ENCODE results near the gene CELA3A. TPM values are rescaled to one million over a fixed set of nuclear protein-coding genes. Genes with fewer than 3 reads are reported as not detected.
"Not testable (repeated sequence)": the region's sequence is repeated elsewhere in the genome, so short reads cannot be mapped to it uniquely, and the experiment has no call there.

Gene CELA3A
- total RNA-seq, 4 donors from 2014 or later: not detected

- peak in 1 of 2 donors; percentile 60 for ATAC-seq
- H3K9me3 ChIP-seq; H3K4me1 ChIP-seq; DNase-seq; in situ Hi-C loops (cut with MboI; ENCODE audit: low sequenced_read_pairs in 4 of 4); H3K36me3 ChIP-seq; H3K27me3 ChIP-seq; intact Hi-C loops (cut with DNase I; ENCODE audit: low total_unique reads); H3K4me3 ChIP-seq; H3K27ac ChIP-seq: not testable (repeated sequence)
- TF ChIP-seq CTCF (IDR thresholded peaks at IDR 0.05 in 4 of 5, conservative IDR thresholded peaks at IDR 0.05 in 1 of 5): peak in 1 of 5 experiments; percentile 11
Observed at GRCh38 chr1:21980515-21981220, 20.8 kb upstream of the CELA3A start.

- in situ Hi-C loops (cut with MboI; ENCODE audit: low sequenced_read_pairs in 4 of 4): not testable (repeated sequence)
Observed at GRCh38 chr1:21981253-21981652, 20.2 kb upstream of the CELA3A start.

GRCh38 chr1:21982122-21982521 is 19.3 kb upstream of the CELA3A start:
- H3K27ac ChIP-seq; H3K36me3 ChIP-seq; H3K27me3 ChIP-seq; intact Hi-C loops (cut with DNase I; ENCODE audit: low total_unique reads); DNase-seq; in situ Hi-C loops (cut with MboI; ENCODE audit: low sequenced_read_pairs in 4 of 4); H3K4me1 ChIP-seq; H3K9me3 ChIP-seq; ATAC-seq; H3K4me3 ChIP-seq: not testable (repeated sequence)

More at GRCh38 chr1:21981253-21981652, 20.2 kb upstream of the CELA3A start:
- H3K4me1 ChIP-seq; intact Hi-C loops (cut with DNase I; ENCODE audit: low total_unique reads); H3K27me3 ChIP-seq; H3K9me3 ChIP-seq; H3K4me3 ChIP-seq; ATAC-seq; H3K36me3 ChIP-seq; H3K27ac ChIP-seq; DNase-seq: not testable (repeated sequence)

GRCh38 chr1:21983539-21983938 is 17.9 kb upstream of the CELA3A start:
- H3K27me3 ChIP-seq; H3K4me1 ChIP-seq; H3K4me3 ChIP-seq; H3K9me3 ChIP-seq; H3K36me3 ChIP-seq; in situ Hi-C loops (cut with MboI; ENCODE audit: low sequenced_read_pairs in 4 of 4); H3K27ac ChIP-seq; DNase-seq; intact Hi-C loops (cut with DNase I; ENCODE audit: low total_unique reads); ATAC-seq: not testable (repeated sequence)

GRCh38 chr1:21985893-21986292 is 15.6 kb upstream of the CELA3A start:
- H3K9me3 ChIP-seq; H3K4me1 ChIP-seq; H3K36me3 ChIP-seq; H3K4me3 ChIP-seq; in situ Hi-C loops (cut with MboI; ENCODE audit: low sequenced_read_pairs in 4 of 4); ATAC-seq; H3K27ac ChIP-seq; intact Hi-C loops (cut with DNase I; ENCODE audit: low total_unique reads); DNase-seq; H3K27me3 ChIP-seq: not testable (repeated sequence)

GRCh38 chr1:21986386-21986785 is 15.1 kb upstream of the CELA3A start:
- H3K4me3 ChIP-seq; H3K27me3 ChIP-seq; H3K27ac ChIP-seq; intact Hi-C loops (cut with DNase I; ENCODE audit: low total_unique reads); H3K9me3 ChIP-seq; in situ Hi-C loops (cut with MboI; ENCODE audit: low sequenced_read_pairs in 4 of 4); H3K4me1 ChIP-seq; H3K36me3 ChIP-seq; DNase-seq; ATAC-seq: not testable (repeated sequence)

- H3K4me3 ChIP-seq; H3K36me3 ChIP-seq; H3K27me3 ChIP-seq; H3K27ac ChIP-seq; H3K9me3 ChIP-seq; intact Hi-C loops (cut with DNase I; ENCODE audit: low total_unique reads); DNase-seq; in situ Hi-C loops (cut with MboI; ENCODE audit: low sequenced_read_pairs in 4 of 4); H3K4me1 ChIP-seq: not testable (repeated sequence)
- ATAC-seq: peak in 1 of 2 donors; percentile 53
Observed at GRCh38 chr1:21989672-21990393, 11.6 kb upstream of the CELA3A start.

GRCh38 chr1:21992186-21992585 is 9.3 kb upstream of the CELA3A start:
- intact Hi-C loops (cut with DNase I; ENCODE audit: low total_unique reads): loop anchor here (2.0 kb wide), 1 partner anchor 25 kb away; no protein-coding TSS in a partner anchor
- in situ Hi-C loops (cut with MboI; ENCODE audit: low sequenced_read_pairs in 4 of 4); H3K4me3 ChIP-seq; DNase-seq; H3K27me3 ChIP-seq; H3K9me3 ChIP-seq; H3K4me1 ChIP-seq; ATAC-seq; H3K36me3 ChIP-seq; H3K27ac ChIP-seq: not testable (repeated sequence)

GRCh38 chr1:21994716-21995115 is 6.7 kb upstream of the CELA3A start:
- H3K9me3 ChIP-seq; DNase-seq; H3K36me3 ChIP-seq; intact Hi-C loops (cut with DNase I; ENCODE audit: low total_unique reads); H3K27ac ChIP-seq; H3K4me1 ChIP-seq; H3K4me3 ChIP-seq; in situ Hi-C loops (cut with MboI; ENCODE audit: low sequenced_read_pairs in 4 of 4); H3K27me3 ChIP-seq; ATAC-seq: not testable (repeated sequence)

GRCh38 chr1:21996663-21996970 is 4.8 kb upstream of the CELA3A start:
- H3K4me1 ChIP-seq; in situ Hi-C loops (cut with MboI; ENCODE audit: low sequenced_read_pairs in 4 of 4); H3K27me3 ChIP-seq; H3K4me3 ChIP-seq; DNase-seq; H3K36me3 ChIP-seq; H3K9me3 ChIP-seq; intact Hi-C loops (cut with DNase I; ENCODE audit: low total_unique reads); ATAC-seq; H3K27ac ChIP-seq: not testable (repeated sequence)
